Nephron (organoid): ENCODE measurements around the gene SLIRP.
"Not testable (repeated sequence)": the region's sequence is repeated elsewhere in the genome, so short reads cannot be mapped to it uniquely, and the experiment has no call there.

Experiments
- H3K27ac Mint-ChIP-seq, 3 experiments: 2 replicates each; pipeline ENCODE4 v1.8.0; 2020; ENCODE audit warnings: mixed read lengths in 3 of 3, mild to moderate bottlenecking in 2 of 3, moderate library complexity in 1 of 3
- H3K27me3 Mint-ChIP-seq: 2 replicates; pipeline ENCODE4 v1.8.0; 2021; ENCODE audit warnings: low read depth, mild to moderate bottlenecking, moderate library complexity, mixed read lengths
- H3K36me3 Mint-ChIP-seq: 2 replicates; pipeline ENCODE4 v1.8.0; 2020; ENCODE audit warnings: low read depth, mixed read lengths
- H3K4me1 Mint-ChIP-seq: 2 replicates; pipeline ENCODE4 v1.8.0; 2020; ENCODE audit warnings: mixed read lengths
- H3K4me3 Mint-ChIP-seq, 3 experiments: 2 replicates each; pipeline ENCODE4 v1.8.0; 2020; ENCODE audit warnings: mild to moderate bottlenecking in 3 of 3, mixed read lengths in 3 of 3, moderate library complexity in 2 of 3
- H3K9me3 Mint-ChIP-seq: 2 replicates; pipeline ENCODE4 v1.8.0; 2020; ENCODE audit warnings: mixed read lengths
- TF ChIP-seq, protein P1 (sequence below), 3 experiments: fragments of 200-600 bp; sonication (generic); IDR thresholded peaks; one replicate each; pipeline ENCODE4 v1.5.0; 2021; ENCODE audit warnings: antibody characterized with exemption in 3 of 3; ENCODE audit not compliant: unreplicated experiment in 3 of 3

SLIRP gene

DNA sequence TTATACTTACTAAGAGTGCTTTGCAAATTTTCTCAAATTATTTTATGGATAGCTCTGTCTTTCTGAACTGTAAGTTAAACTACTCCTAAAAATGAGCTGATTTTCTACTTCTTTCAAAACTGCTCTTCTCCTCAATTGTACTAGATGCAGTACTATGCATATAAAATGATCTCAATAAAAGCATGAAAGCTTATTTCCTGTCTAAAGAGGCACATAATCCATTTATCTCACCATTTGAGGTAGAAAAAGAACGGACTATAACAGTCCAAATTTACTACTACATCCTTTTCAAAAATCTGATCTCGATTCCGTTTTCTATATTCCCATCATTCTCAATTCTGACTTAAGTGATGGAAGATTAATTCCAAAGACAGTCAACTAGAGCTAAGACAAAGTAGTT is 14.4 kb downstream of the SLIRP start:
- H3K9me3 Mint-ChIP-seq: no peaks in the 10 kb centered on the region
- no peaks in the 10 kb centered on the region for H3K27me3 Mint-ChIP-seq

DNA sequence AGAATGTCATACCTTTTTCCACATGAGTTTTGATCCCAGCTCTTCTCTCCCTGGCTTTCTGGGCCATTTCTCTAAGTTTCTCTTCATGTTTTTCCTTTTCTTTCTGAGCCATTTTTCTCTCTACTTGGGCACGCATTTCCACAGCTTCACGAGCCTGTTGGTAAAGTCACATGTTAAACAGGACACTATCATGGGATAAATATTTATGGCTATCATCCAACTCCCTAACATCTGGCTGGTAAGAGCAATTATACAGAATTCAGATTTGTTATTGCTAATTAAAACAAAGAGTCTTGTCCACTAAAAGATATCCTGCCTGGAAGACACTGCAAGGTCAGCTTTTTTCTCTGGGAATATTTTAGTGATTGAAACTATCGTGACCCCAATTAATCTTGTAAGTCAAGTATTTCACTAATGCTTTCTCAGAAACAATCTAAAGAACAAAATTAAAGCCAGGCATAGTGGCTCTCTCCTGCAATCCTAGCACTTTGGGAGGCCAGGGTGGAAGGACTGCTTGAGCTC is 23.1 kb downstream of the SLIRP start:
- H3K4me3 Mint-ChIP-seq: no peak overlapping the region
- peaks cover 82% of the 10 kb centered on the region for H3K36me3 Mint-ChIP-seq
- no peak overlapping the region for H3K27ac Mint-ChIP-seq
- H3K9me3 Mint-ChIP-seq: no peaks in the 10 kb centered on the region
- no peaks in the 10 kb centered on the region for H3K4me1 Mint-ChIP-seq
- H3K27me3 Mint-ChIP-seq: no peaks in the 10 kb centered on the region
- TF ChIP-seq, protein P1, sequence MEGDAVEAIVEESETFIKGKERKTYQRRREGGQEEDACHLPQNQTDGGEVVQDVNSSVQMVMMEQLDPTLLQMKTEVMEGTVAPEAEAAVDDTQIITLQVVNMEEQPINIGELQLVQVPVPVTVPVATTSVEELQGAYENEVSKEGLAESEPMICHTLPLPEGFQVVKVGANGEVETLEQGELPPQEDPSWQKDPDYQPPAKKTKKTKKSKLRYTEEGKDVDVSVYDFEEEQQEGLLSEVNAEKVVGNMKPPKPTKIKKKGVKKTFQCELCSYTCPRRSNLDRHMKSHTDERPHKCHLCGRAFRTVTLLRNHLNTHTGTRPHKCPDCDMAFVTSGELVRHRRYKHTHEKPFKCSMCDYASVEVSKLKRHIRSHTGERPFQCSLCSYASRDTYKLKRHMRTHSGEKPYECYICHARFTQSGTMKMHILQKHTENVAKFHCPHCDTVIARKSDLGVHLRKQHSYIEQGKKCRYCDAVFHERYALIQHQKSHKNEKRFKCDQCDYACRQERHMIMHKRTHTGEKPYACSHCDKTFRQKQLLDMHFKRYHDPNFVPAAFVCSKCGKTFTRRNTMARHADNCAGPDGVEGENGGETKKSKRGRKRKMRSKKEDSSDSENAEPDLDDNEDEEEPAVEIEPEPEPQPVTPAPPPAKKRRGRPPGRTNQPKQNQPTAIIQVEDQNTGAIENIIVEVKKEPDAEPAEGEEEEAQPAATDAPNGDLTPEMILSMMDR (IDR thresholded peaks at IDR 0.05; ENCODE audit: unreplicated experiment in 3 of 3): no peak

More for the DNA sequence above, 14.4 kb downstream of the SLIRP start:
- Mint-ChIP-seq H3K4me3 (no peak overlapping the region), H3K27ac (no peak overlapping the region), H3K4me1 (no peaks in the 10 kb centered on the region), H3K36me3 (peaks cover 82% of the 10 kb centered on the region)
- TF ChIP-seq, protein P1 (IDR thresholded peaks at IDR 0.05; ENCODE audit: unreplicated experiment in 3 of 3): no peak

GRCh38 chr14:77738559-77739250 is 30.8 kb downstream of the SLIRP start:
- peaks cover 68% of the 10 kb centered on the region for H3K36me3 Mint-ChIP-seq
- H3K4me3 Mint-ChIP-seq: no peak overlapping the region
- TF ChIP-seq, protein P1 (IDR thresholded peaks at IDR 0.05; ENCODE audit: unreplicated experiment in 3 of 3): no peak
- no peak overlapping the region for H3K27ac Mint-ChIP-seq
- H3K9me3 Mint-ChIP-seq: no peaks in the 10 kb centered on the region
- no peaks in the 10 kb centered on the region for H3K27me3 Mint-ChIP-seq
- no peaks in the 10 kb centered on the region for H3K4me1 Mint-ChIP-seq

- TF ChIP-seq, protein P1 (IDR thresholded peaks at IDR 0.05; ENCODE audit: unreplicated experiment in 3 of 3): no peak
Observed at GRCh38 chr14:77741438-77741837, 33.5 kb downstream of the SLIRP start.

DNA sequence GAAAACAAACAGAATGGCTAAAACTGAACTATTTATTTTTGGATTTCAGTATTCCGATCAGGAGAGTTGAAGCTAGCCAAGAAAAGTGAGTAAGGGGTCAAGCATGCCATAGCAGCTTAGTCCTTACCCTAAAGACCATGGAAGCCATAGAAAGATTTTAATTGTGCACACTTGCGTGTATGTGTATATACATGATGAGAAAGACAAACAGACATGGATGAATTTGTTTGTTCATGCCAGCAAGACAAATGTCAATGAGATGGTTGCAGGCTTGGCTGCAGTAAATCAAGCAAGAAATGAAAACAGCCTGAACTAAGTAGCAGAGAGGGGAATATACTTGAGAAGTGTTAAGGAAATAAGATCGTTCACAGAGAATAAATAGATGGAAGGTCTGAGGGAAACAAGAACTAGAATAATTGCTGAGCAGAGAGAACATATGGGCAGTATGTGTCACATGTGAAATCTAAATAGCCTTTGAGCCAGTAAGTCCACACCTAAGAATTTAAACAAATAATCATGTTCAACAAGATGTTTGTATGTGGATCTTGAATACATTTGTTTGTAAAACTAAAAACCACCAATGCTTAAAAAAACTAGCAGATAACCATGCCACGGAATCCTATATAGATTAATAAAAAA is 38.3 kb downstream of the SLIRP start:
- H3K4me1 Mint-ChIP-seq: no peaks in the 10 kb centered on the region
- peaks cover 76% of the 10 kb centered on the region for H3K36me3 Mint-ChIP-seq
- no peak overlapping the region for H3K4me3 Mint-ChIP-seq
- H3K27me3 Mint-ChIP-seq: no peaks in the 10 kb centered on the region
- peaks cover 3% of the 10 kb centered on the region for H3K9me3 Mint-ChIP-seq
- TF ChIP-seq, protein P1 (IDR thresholded peaks at IDR 0.05; ENCODE audit: unreplicated experiment in 3 of 3): no peak
- H3K27ac Mint-ChIP-seq: no peak overlapping the region

More at GRCh38 chr14:77741438-77741837, 33.5 kb downstream of the SLIRP start:
- Mint-ChIP-seq H3K27me3 (no peaks in the 10 kb centered on the region), H3K27ac (no peak overlapping the region), H3K4me3 (no peak overlapping the region), H3K4me1 (no peaks in the 10 kb centered on the region), H3K9me3 (peaks cover 3% of the 10 kb centered on the region), H3K36me3 (peaks cover 61% of the 10 kb centered on the region)

- H3K36me3 Mint-ChIP-seq: peaks cover 76% of the 10 kb centered on the region
- not testable (repeated sequence) for H3K4me1 Mint-ChIP-seq, H3K27me3 Mint-ChIP-seq, H3K9me3 Mint-ChIP-seq, H3K4me3 Mint-ChIP-seq, H3K27ac Mint-ChIP-seq
Observed at GRCh38 chr14:77747425-77747824, 39.5 kb downstream of the SLIRP start.
